Measurements from ENCODE around the gene RNU11. TPM values are rescaled to one million over a fixed set of nuclear protein-coding genes. Genes with fewer than 3 reads are reported as not detected.

Gene RNU11
- total and polyA plus RNA-seq, 2 experiments from 2014 or later: not detected

DNA sequence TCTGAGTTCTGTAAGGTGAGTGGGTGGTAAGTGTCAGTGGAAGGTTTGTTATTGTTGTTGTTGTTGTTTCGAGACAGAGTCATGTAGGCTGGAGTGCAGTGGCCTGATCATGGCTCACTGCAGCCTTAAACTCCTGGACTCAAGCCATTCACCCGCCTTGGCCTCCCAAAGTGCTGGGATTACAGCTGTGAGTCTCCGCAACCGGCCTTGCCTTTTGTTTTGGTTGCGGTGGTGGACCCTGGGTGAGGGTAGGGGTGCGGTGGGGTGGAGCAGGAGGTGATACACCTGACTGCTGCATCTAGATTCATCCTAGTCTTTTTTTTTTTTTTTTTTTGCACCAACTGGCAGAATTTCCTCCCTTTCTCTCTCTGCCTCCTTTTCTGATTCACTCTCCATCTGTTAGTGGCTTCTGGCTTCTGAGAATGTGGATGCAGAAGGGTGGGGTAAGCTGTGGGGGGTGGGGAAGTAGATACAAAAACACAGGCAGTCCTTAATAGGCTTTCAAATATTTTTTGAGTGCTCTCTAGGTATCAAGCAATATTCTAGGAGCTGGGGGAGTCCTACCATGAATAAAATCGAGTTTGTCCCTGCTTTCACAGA is 15.6 kb downstream of the RNU11 start (continued):
- TF ChIP-seq, protein P1, sequence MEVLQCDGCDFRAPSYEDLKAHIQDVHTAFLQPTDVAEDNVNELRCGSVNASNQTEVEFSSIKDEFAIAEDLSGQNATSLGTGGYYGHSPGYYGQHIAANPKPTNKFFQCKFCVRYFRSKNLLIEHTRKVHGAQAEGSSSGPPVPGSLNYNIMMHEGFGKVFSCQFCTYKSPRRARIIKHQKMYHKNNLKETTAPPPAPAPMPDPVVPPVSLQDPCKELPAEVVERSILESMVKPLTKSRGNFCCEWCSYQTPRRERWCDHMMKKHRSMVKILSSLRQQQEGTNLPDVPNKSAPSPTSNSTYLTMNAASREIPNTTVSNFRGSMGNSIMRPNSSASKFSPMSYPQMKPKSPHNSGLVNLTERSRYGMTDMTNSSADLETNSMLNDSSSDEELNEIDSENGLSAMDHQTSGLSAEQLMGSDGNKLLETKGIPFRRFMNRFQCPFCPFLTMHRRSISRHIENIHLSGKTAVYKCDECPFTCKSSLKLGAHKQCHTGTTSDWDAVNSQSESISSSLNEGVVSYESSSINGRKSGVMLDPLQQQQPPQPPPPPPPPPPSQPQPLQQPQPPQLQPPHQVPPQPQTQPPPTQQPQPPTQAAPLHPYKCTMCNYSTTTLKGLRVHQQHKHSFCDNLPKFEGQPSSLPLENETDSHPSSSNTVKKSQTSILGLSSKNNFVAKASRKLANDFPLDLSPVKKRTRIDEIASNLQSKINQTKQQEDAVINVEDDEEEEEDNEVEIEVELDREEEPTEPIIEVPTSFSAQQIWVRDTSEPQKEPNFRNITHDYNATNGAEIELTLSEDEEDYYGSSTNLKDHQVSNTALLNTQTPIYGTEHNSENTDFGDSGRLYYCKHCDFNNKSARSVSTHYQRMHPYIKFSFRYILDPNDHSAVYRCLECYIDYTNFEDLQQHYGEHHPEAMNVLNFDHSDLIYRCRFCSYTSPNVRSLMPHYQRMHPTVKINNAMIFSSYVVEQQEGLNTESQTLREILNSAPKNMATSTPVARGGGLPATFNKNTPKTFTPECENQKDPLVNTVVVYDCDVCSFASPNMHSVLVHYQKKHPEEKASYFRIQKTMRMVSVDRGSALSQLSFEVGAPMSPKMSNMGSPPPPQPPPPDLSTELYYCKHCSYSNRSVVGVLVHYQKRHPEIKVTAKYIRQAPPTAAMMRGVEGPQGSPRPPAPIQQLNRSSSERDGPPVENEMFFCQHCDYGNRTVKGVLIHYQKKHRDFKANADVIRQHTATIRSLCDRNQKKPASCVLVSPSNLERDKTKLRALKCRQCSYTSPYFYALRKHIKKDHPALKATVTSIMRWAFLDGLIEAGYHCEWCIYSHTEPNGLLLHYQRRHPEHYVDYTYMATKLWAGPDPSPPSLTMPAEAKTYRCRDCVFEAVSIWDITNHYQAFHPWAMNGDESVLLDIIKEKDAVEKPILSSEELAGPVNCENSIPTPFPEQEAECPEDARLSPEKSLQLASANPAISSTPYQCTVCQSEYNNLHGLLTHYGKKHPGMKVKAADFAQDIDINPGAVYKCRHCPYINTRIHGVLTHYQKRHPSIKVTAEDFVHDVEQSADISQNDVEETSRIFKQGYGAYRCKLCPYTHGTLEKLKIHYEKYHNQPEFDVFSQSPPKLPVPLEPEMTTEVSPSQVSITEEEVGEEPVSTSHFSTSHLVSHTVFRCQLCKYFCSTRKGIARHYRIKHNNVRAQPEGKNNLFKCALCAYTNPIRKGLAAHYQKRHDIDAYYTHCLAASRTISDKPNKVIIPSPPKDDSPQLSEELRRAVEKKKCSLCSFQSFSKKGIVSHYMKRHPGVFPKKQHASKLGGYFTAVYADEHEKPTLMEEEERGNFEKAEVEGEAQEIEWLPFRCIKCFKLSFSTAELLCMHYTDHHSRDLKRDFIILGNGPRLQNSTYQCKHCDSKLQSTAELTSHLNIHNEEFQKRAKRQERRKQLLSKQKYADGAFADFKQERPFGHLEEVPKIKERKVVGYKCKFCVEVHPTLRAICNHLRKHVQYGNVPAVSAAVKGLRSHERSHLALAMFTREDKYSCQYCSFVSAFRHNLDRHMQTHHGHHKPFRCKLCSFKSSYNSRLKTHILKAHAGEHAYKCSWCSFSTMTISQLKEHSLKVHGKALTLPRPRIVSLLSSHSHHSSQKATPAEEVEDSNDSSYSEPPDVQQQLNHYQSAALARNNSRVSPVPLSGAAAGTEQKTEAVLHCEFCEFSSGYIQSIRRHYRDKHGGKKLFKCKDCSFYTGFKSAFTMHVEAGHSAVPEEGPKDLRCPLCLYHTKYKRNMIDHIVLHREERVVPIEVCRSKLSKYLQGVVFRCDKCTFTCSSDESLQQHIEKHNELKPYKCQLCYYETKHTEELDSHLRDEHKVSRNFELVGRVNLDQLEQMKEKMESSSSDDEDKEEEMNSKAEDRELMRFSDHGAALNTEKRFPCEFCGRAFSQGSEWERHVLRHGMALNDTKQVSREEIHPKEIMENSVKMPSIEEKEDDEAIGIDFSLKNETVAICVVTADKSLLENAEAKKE (CRISPR knock-in tag; IDR thresholded peaks at IDR 0.05): no peak

DNA sequence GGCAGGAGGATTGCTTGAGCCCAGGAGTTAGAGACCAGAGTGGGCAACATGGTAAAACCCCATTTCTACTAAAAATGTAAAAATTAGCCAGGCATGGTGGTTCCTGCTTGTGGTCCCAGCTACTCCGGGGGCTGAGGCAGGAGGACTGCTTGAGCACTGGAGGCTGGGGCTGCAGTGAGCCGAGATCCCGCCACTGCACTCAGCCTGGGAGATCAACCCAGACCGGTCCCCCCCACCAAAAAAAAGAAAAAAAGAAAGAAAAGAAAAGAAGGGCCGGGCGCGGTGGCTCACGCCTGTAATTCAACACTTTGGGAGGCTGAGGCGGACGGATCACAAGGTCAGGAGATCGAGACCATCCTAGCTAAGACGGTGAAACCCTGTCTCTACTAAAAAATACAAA is 18.4 kb downstream of the RNU11 start:
- Mint-ChIP-seq H3K36me3 (ENCODE audit: low read depth) (no peaks in the 10 kb centered on the region), H3K4me3 (no peak overlapping the region), H3K27me3 (ENCODE audit: insufficient read depth, low read depth, poor library complexity) (peaks cover 9% of the 10 kb centered on the region), H3K27ac (no peak overlapping the region), H3K9me3 (no peaks in the 10 kb centered on the region), H3K4me1 (peaks cover 25% of the 10 kb centered on the region)
- Histone ChIP-seq H3K4me2 (no peak overlapping the region), H3K4me3 (no peak overlapping the region), H3F3A (replicated peaks; ENCODE audit: low read depth) (peaks cover 15% of the 10 kb centered on the region), H3K9me2 (ENCODE audit: insufficient read depth) (no peaks in the 10 kb centered on the region), H3K4me1 (ENCODE audit: insufficient read depth) (peaks cover 32% of the 10 kb centered on the region), H3K27ac (ENCODE audit: low read depth) (no peak overlapping the region), H3K27me3 (ENCODE audit: insufficient read depth) (no peaks in the 10 kb centered on the region), H4K20me1 (replicated peaks; ENCODE audit: insufficient read depth) (peaks cover 5% of the 10 kb centered on the region; the same call in 1 of the 2 replicates), H2AFZ (no peak overlapping the region), H3K79me2 (replicated peaks; ENCODE audit: insufficient read depth) (peaks cover 26% of the 10 kb centered on the region), H3K36me3 (ENCODE audit: insufficient read depth) (no peaks in the 10 kb centered on the region)
- no peak for DNase-seq (ENCODE audit: low spot score)
- no peak for ATAC-seq
- TF ChIP-seq JUNB (IDR thresholded peaks at IDR 0.05; ENCODE audit: unreplicated experiment): no peak
- TF ChIP-seq, protein P2, sequence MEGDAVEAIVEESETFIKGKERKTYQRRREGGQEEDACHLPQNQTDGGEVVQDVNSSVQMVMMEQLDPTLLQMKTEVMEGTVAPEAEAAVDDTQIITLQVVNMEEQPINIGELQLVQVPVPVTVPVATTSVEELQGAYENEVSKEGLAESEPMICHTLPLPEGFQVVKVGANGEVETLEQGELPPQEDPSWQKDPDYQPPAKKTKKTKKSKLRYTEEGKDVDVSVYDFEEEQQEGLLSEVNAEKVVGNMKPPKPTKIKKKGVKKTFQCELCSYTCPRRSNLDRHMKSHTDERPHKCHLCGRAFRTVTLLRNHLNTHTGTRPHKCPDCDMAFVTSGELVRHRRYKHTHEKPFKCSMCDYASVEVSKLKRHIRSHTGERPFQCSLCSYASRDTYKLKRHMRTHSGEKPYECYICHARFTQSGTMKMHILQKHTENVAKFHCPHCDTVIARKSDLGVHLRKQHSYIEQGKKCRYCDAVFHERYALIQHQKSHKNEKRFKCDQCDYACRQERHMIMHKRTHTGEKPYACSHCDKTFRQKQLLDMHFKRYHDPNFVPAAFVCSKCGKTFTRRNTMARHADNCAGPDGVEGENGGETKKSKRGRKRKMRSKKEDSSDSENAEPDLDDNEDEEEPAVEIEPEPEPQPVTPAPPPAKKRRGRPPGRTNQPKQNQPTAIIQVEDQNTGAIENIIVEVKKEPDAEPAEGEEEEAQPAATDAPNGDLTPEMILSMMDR (conservative IDR thresholded peaks at IDR 0.05; ENCODE audit: low read depth in 2 of 2): no peak
- TF ChIP-seq, protein P1 (CRISPR knock-in tag; IDR thresholded peaks at IDR 0.05): no peak
- TF ChIP-seq, protein P3, sequence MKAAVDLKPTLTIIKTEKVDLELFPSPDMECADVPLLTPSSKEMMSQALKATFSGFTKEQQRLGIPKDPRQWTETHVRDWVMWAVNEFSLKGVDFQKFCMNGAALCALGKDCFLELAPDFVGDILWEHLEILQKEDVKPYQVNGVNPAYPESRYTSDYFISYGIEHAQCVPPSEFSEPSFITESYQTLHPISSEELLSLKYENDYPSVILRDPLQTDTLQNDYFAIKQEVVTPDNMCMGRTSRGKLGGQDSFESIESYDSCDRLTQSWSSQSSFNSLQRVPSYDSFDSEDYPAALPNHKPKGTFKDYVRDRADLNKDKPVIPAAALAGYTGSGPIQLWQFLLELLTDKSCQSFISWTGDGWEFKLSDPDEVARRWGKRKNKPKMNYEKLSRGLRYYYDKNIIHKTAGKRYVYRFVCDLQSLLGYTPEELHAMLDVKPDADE (IDR thresholded peaks at IDR 0.05): no peak
- TF ChIP-seq EZH2phosphoT487 (IDR thresholded peaks at IDR 0.05; ENCODE audit: unreplicated experiment): no peak
- no peak for TF ChIP-seq CREB1 (CRISPR knock-in tag; IDR thresholded peaks at IDR 0.05; ENCODE audit: low read depth)

Data from GM23338 (cell line).